Esophagus muscularis mucosa (tissue), 3 donors: ENCODE results near the gene RARB.

Experiments
- POLR2AphosphoS5 ChIP-seq, 2 donors: sonication (generic); formaldehyde crosslinking; IDR thresholded peaks; one replicate each; pipeline ENCODE4 v1.6.1; 2017; ENCODE audit warnings: antibody characterized with exemption in 2 of 2
- TF ChIP-seq, protein P1 (sequence below), 3 experiments: fragments of 200-600 bp in 2 of 3; fragments of 450-650 bp in 1 of 3; sonication (generic) in 2 of 3; IDR thresholded peaks; one replicate each; pipeline ENCODE4 v1.5.1; 2017 to 2019; ENCODE audit warnings: antibody characterized with exemption in 3 of 3, mild to moderate bottlenecking in 2 of 3, moderate library complexity in 1 of 3

DNA sequence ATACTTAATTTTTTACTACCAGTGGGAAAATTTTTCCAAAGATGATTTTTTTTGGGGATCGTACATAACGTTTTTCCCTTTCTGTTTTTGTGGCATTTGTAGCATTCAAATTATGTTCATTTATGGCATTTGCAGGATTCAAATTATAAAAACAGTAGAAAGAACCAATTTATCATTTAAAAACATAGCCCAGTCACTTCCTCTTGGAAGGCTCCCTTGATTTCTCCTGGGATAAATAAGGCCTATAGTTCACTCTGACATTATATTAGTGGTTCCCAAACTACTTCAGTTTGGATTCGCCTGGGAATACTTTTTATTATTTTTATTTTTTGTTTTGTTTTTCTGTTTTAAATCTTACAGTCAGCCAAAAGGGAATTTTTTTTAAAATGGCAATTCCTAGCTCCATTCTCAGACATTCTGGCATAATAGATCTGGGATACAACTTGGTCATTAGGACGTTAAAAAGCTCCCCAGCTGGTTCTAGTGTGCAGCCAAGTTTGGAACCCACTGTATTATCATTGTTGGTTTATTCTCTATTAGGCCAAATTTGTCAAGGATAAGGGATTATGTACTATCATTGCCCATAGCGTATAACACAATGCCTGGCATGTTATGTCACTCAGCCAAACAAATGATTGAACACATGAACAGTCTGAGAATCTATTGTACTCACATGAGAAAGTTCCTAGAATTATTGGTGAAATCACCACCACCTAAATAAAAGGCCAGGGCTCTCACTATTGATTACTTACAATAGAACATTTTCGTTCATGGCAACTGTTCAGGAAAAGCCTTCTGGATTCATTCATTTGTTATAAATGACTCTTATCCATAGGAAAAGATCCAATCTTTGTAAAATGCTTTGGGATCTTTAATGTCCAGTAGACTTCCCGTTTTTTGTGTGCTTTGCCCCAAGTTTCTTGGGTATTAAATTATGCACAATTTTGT, 28.9 kb downstream of the RARB start:
- TF ChIP-seq, protein P1, sequence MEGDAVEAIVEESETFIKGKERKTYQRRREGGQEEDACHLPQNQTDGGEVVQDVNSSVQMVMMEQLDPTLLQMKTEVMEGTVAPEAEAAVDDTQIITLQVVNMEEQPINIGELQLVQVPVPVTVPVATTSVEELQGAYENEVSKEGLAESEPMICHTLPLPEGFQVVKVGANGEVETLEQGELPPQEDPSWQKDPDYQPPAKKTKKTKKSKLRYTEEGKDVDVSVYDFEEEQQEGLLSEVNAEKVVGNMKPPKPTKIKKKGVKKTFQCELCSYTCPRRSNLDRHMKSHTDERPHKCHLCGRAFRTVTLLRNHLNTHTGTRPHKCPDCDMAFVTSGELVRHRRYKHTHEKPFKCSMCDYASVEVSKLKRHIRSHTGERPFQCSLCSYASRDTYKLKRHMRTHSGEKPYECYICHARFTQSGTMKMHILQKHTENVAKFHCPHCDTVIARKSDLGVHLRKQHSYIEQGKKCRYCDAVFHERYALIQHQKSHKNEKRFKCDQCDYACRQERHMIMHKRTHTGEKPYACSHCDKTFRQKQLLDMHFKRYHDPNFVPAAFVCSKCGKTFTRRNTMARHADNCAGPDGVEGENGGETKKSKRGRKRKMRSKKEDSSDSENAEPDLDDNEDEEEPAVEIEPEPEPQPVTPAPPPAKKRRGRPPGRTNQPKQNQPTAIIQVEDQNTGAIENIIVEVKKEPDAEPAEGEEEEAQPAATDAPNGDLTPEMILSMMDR (IDR thresholded peaks at IDR 0.05): no peak
- TF ChIP-seq POLR2AphosphoS5 (IDR thresholded peaks at IDR 0.05): no peak
